Measurements from ENCODE around the gene CSPG5.

Gene CSPG5

DNA sequence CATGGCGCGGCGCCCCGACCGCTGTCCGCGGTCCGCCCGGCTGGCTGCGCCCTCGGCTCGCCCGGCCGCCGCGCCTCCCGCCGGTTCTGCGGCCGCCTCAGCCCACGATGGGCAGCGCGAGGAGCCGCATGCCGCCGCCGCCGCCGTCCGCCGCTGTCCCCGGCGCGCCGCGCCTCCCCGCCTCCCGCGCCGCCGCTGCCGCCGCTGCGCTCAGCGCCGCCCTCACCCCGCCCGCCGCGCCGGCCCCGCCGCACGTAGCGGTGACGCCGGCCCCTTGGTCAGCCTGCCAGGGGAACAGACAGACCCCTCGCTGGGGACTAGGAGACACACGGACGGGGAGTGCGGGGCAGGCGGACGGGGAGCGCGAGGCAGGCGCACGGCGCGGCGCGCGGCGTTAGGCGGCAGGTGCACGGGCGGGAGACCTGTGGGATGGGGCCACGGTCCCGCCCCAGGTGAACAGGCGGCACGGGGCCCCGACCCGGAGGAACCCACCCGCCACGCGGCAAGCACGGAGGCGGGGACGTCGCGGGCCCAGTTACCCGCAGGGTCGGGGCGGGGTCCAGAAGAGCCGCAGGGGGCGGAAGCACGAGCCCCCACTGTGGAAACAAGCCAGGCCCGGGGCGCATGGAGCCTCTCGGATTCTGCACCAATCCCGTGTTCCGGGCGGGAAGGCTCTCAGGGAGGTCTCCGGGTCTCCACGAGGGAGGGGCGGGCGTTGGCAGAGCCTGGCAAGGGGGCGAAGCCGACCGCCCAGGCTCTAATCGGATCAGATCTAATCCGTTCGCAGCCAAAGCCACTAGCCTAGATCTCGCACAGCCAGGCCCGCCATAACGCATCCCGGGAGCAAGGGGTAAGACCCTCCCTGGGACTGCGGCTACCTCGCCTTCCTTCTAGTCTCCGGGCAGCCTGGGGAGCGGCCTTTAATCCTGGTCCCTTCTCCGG lies at the start of gene CSPG5:
Gene CSPG5 (minus strand): TSS at position 175 of the 942 bp plus-strand sequence. CDS start 172 bp downstream, at position 3.
- no peak for DNase-seq

GRCh38 chr3:47628426-47628825 lies 49.8 kb upstream of the CSPG5 start:
- DNase-seq, result no peak

- no peak for DNase-seq
Measured at GRCh38 chr3:47622671-47623461, 44.2 kb upstream of the CSPG5 start.

DNA sequence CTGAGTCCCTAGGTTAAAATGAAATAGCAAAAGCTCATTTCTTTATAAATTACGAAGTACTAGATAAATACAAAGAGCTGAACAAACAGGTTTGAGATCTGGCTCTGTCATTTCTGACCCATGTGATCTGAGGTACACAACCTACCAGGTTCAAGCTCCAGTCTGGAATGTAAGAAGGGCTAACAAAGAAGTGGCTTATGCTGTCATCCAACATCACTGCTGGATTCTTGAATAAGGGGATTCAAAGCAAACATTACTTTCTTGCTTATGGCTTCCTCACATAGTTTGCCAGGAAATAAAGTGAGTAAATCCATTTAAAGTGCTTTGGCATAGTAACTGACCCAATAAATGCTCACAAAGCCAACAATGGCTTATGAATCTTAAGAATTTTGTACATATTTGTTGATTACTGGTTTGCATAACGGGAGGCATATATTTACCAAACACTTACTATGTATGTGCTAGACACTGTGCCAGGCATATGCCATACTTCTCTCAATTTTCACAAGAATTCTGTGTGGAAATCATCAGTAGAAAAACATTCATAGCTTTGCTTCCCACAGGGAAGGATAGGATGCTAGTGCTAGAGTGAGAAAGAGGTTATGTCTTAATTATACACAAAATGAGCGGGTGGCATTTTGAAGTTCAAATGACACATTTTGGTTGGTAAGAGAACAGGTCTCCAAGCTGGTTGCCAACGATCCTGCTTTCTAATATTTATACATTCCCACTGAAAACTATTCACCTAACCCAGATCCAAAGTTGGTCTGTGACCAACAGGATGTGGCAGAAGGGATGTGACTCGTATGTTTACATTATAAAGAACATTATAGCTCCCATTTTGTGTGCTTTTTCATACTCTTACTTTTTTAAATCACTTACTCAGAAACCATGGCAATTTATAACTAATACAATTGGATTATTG lies 38.7 kb upstream of the CSPG5 start:
- DNase-seq, result no peak

DNA sequence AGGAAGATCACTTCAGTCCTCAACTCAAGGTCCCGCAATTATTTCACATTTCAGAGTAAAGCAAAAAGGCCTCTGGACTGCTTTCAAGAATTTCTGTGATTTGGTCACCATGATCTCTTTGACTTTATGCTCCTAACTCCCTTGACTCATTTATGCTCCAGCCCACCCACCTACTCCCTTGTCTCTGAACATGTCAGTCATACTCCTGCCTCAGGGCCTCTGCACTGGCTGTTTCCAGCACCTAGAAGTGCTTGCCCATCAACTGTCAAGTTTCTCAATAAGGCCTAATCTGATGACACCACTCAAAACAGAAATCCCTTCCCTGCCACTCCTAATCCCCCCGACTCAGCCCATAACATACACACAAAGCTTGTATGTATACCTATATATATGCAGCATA lies 36.1 kb upstream of the CSPG5 start:
- no peak for DNase-seq

GRCh38 chr3:47613722-47614121 lies 35.1 kb upstream of the CSPG5 start:
- no peak for DNase-seq

DNA sequence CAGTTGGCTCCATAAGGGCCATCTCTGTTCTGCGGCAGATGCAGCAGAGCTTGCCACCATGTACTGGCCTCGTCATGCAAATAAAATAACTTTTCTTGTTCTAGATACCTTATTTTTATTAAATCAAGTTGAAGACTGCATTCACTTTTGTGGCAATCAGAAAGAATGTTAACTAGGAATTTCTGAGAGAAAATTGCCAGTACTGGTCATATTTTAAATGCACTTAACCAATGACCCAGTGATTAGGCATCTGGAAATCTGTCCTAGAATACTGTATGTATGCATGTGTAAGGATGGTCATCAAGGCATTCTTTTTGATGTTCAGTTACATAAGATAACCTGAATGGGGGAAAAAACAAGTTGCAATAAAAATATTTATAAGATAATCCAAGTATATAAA lies 34.2 kb upstream of the CSPG5 start:
- no peak for DNase-seq

DNA sequence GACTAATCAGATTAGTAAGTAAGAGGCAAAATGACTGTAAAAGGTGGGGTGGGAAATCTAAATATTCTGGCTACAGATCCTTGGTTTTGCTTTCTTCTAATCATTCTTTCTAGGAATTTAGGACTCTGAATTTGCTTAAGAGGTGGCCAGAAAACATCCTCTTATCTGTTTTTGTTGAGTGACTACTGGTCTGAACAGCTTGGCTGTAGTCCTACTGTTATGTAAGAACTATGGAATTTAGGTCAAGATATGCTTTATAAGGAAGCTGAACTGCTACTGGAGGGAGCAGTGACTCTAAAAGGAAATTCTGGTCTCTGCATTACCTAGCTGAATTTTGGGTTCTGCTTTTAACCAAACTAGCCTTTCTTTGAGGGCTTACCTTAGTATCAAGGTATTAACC lies 33.5 kb upstream of the CSPG5 start:
- DNase-seq, result no peak

GRCh38 chr3:47611576-47611975 lies 32.9 kb upstream of the CSPG5 start:
- no peak for DNase-seq

DNA sequence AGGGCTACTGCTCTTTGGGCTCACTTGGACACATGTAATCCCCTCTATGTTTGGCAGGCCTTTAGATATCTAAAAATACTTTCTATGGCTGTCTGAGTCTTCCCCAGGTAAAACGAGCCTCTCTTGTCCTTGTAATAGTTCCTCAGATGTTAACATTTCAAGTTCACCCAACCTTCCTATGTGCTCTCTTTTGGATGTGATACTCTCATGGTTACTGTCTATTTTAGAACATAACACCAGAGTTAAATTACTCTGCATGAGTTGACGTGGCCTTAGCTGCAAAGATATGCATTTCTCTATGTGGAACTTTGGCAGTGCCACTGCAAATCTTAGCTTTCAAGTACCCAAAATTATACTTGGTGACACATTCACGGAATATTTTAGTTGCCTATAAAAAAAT lies 31.9 kb upstream of the CSPG5 start:
- DNase-seq, result no peak

DNA sequence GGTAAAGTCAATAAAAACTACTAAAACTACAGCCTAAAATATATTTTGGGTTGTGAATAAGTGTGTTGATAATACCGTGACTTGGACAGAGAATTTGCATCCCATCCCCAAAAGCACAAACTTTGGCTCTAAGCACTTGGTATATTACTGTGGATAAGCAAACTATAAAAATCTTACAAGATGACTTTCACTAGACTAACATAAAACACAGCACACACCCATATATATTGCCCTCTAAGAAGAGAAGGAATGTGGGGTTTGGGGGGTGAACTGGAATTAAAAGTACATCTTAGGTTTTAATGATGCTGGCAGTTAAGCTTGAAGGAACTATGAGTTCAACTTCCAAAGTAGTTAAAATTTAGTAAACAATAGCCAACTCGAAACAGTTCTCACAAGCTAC lies 28.7 kb upstream of the CSPG5 start:
- no peak for DNase-seq

GRCh38 chr3:47606165-47606564 lies 27.5 kb upstream of the CSPG5 start:
- DNase-seq, result no peak

DNA sequence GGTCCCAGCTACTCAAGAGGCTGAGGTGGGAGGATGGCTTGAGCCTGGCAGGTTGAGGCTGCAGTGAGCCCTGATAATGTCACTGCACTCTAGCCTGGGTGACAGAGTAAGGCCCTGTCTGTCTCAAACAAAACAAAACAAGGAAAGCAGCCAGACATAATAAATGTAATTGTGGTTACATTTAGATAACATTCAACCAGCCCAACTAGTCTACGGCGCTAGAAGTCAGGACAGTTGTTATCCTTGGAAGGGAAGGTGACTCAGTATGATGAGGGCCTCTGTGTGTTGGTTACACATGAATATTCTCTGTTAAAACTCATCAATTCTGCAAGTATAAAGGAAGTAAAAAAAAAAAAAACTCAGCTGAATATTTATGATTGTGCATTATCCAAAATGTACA lies 27.0 kb upstream of the CSPG5 start:
- no peak for DNase-seq

- DNase-seq, result no peak
Measured at GRCh38 chr3:47604145-47604544, 25.5 kb upstream of the CSPG5 start.

GRCh38 chr3:47603332-47603731 lies 24.7 kb upstream of the CSPG5 start:
- DNase-seq, result no peak

GRCh38 chr3:47601281-47601680 lies 22.6 kb upstream of the CSPG5 start:
- no peak for DNase-seq

DNA sequence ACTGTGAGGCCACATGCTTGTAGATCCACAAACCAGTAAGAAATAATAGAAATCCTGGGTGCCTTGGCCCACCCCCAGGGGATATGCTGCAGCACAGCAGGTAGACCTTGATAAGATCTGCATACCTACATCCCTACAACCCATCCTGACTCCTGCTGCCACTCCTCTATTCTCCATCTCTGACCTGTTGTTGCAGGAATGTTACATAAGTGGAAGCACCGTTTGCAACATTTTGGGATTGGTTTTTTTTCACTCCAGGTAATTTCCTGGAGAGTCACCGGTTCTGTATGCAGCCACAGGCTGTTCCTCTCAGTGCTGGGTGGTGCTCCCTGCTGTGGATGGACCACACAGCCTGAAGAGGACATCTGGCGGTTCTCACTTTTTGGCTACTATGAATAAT lies 16.1 kb upstream of the CSPG5 start:
- DNase-seq, result no peak

GRCh38 chr3:47592066-47592795 lies 13.6 kb upstream of the CSPG5 start:
- no peak for DNase-seq

GRCh38 chr3:47590216-47590615 lies 11.6 kb upstream of the CSPG5 start:
- no peak for DNase-seq

DNA sequence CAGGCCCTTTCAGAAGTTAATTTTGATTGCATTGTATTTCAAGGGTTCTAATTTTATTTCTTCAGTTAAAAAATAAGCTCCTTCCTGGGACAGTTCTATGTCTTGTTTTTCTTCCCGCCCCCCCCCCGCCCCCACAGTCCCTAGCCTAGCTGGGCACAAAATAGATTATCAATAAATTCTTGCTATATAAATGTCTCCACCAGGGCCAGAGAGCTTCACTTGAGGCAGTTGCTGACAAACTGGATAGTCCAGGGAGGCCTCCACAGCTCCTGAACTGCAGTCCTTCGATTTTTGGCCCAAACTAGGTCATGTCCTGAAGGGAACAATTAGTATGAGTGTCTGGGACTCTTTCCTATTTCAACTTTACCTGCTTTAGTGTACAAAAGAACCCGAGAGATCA lies 9.9 kb upstream of the CSPG5 start:
- no peak for DNase-seq

DNA sequence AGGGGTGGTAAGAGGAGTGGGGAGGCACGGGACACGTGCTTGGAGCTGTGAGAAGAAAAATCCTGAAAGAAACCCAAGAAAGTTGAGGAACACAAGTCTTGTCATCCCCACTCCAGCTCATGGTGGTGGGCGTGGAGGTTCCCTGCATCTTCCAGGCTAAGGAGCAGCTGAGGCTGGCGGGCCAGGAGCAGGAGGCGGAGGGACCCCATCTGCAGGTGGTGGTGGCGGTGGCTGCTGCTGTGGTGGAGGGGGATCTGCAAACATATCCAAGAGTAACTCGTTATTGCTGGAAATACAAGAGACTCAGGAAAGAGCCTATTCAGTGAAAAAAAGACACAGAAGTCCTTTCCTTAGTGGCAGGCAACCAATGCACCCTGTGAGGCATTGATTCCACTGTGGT lies 9.4 kb upstream of the CSPG5 start:
- no peak for DNase-seq

DNA sequence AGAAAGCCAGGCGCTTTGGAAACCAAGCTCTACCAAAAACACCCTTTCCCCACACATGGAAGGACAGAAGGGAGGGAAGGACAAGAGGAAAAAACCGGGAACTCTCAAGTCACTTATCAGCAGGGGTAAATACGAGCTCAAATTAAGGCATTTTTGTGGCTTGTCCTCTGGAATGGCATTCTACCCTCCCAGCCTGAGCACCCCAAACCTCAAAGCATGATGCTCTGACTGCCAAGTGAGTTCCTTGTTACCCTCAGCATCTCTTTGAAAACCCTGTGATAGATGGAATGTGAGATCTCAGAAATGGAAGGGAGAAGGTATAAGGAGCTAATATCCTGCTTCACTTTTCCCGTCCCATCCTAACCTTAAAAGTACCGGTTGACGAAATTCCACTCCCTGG lies 8.1 kb upstream of the CSPG5 start:
- no peak for DNase-seq
